H1 (cell line): Measurements from ENCODE around the gene PIP5K1C. TPM values are rescaled to one million over a fixed set of nuclear protein-coding genes. Genes with fewer than 3 reads are reported as not detected.

Experiments
- CTCF ChIA-PET: fragments of 300-600 bp; sonication (Branson Sonifier 250); formaldehyde crosslinking; loops from one replicate; lab custom pipeline; 2021; ENCODE audit not compliant: partially characterized antibody; lab: Charles Lee
- POLR2A ChIA-PET: fragments of 300-600 bp; sonication (Branson Sonifier 250); formaldehyde crosslinking; loops from one replicate; lab custom pipeline; 2021; ENCODE audit warnings: inconsistent platforms; ENCODE audit not compliant: partially characterized antibody; lab: Charles Lee
- DNase-seq, 2 experiments: peaks; one replicate each; pipeline versions ENCODE4 v3.0.0 to v3.0.0-alpha.2; 2010 to 2022; ENCODE audit warnings: low spot score in 2 of 2, low read depth in 1 of 2, mixed read lengths in 1 of 2
- FAIRE-seq: peaks from 2 replicates; lab custom pipeline; 2011; peaks lifted over from hg19 to GRCh38; lab: Jason Lieb, UNC
- H2AFZ ChIP-seq: 2 replicates; pipeline ENCODE4 v1.8.1; 2012; ENCODE audit warnings: low read length, inconsistent platforms
- H2AK5ac ChIP-seq: 2 replicates; pipeline ENCODE4 v1.6.1; 2013; ENCODE audit warnings: low read depth, low read length
- H2BK120ac ChIP-seq: replicated peaks from 2 replicates; pipeline ENCODE3; 2013; ENCODE audit warnings: low read depth, low read length, inconsistent platforms
- H2BK12ac ChIP-seq: 2 replicates; pipeline ENCODE4 v1.6.1; 2013; ENCODE audit warnings: low read depth, low read length
- H2BK15ac ChIP-seq: 2 replicates; pipeline ENCODE4 v1.6.1; 2013; ENCODE audit warnings: low read length
- H2BK20ac ChIP-seq: 2 replicates; pipeline ENCODE4 v1.6.1; 2013; ENCODE audit warnings: low read length
- H2BK5ac ChIP-seq: 2 replicates; pipeline ENCODE4 v1.6.1; 2013; ENCODE audit warnings: low read depth, low read length
- H3K14ac ChIP-seq: 2 replicates; pipeline ENCODE4 v1.6.1; 2013; ENCODE audit warnings: inconsistent platforms; ENCODE audit not compliant: insufficient read length
- H3K18ac ChIP-seq: 2 replicates; pipeline ENCODE4 v1.6.1; 2013; ENCODE audit warnings: low read length; ENCODE audit errors: extremely low read depth
- H3K23ac ChIP-seq: 2 replicates; pipeline ENCODE4 v1.6.1; 2013; ENCODE audit warnings: inconsistent platforms; ENCODE audit not compliant: insufficient read length
- H3K23me2 ChIP-seq: 2 replicates; pipeline ENCODE4 v1.6.1; 2013; ENCODE audit warnings: low read depth, low read length
- H3K27ac ChIP-seq: 2 replicates; pipeline ENCODE4 v1.6.1; 2011; ENCODE audit warnings: low read depth, low read length, inconsistent platforms
- H3K27me3 ChIP-seq, 4 experiments: replicated peaks in 1 of 4; 1 replicate in 1 of 4; 2 replicates in 3 of 4; pipeline versions ENCODE4 v1.6.1 to v1.8.1; 2011 to 2013; ENCODE audit warnings: low read length in 3 of 4, mild to moderate bottlenecking in 3 of 4, inconsistent platforms in 2 of 4, mixed read lengths in 2 of 4, moderate library complexity in 1 of 4; ENCODE audit not compliant: control insufficient read depth in 3 of 4, insufficient read depth in 3 of 4; ENCODE audit errors: extremely low read depth in 1 of 4
- H3K36me3 ChIP-seq, 4 experiments: 2 replicates each; pipeline versions ENCODE4 v1.6.1 to v1.8.1; 2011 to 2013; ENCODE audit warnings: mild to moderate bottlenecking in 4 of 4, low read length in 3 of 4, moderate library complexity in 2 of 4, control low read depth in 1 of 4, inconsistent platforms in 1 of 4; ENCODE audit not compliant: insufficient read depth in 4 of 4, control insufficient read depth in 2 of 4
- H3K4ac ChIP-seq: replicated peaks from 2 replicates; pipeline ENCODE3; 2013; ENCODE audit warnings: low read length, low read depth, mixed read lengths, inconsistent platforms; ENCODE audit not compliant: insufficient read length
- H3K4me1 ChIP-seq, 4 experiments: replicated peaks in 1 of 4; 1 replicate in 1 of 4; 2 replicates in 3 of 4; pipeline versions ENCODE4 v1.6.1 to v1.8.1; 2011 to 2013; ENCODE audit warnings: low read length in 3 of 4, inconsistent platforms in 2 of 4, mixed read lengths in 1 of 4; ENCODE audit not compliant: insufficient read depth in 4 of 4, control insufficient read depth in 3 of 4
- H3K4me2 ChIP-seq, 2 experiments: 2 replicates each; pipeline versions ENCODE4 v1.6.1 to v1.8.1; 2011 to 2013; ENCODE audit warnings: low read depth in 2 of 2, low read length in 2 of 2, control low read depth in 1 of 2, inconsistent platforms in 1 of 2, mild to moderate bottlenecking in 1 of 2; ENCODE audit not compliant: insufficient read depth in 1 of 2
- H3K4me3 ChIP-seq, 4 experiments: fragments of 200-600, 300-600 bp in 1 of 4; sonication (generic), shearing (Covaris generic), sonication (Bioruptor Twin) in 1 of 4; 2 replicates each; pipeline versions ENCODE4 v1.5.1 to v1.8.1; 2011 to 2016; ENCODE audit warnings: low read length in 4 of 4, low read depth in 3 of 4, control low read depth in 2 of 4, inconsistent platforms in 2 of 4, mild to moderate bottlenecking in 2 of 4, mixed read lengths in 1 of 4, moderate library complexity in 1 of 4; ENCODE audit not compliant: insufficient read depth in 2 of 4; ENCODE audit errors: extremely low read depth in 1 of 4
- H3K56ac ChIP-seq: replicated peaks from 2 replicates; pipeline ENCODE3; 2013; ENCODE audit warnings: low read depth, mild to moderate bottlenecking, mixed read lengths, low read length, inconsistent platforms; ENCODE audit not compliant: insufficient read length
- H3K79me1 ChIP-seq: 2 replicates; pipeline ENCODE4 v1.6.1; 2013; ENCODE audit warnings: low read depth, low read length, control low read depth
- H3K79me2 ChIP-seq, 2 experiments: 2 replicates each; pipeline versions ENCODE4 v1.6.1 to v1.8.1; 2012 to 2013; ENCODE audit warnings: low read length in 2 of 2, mild to moderate bottlenecking in 2 of 2, inconsistent platforms in 1 of 2; ENCODE audit not compliant: insufficient read depth in 2 of 2, control insufficient read depth in 1 of 2
- H3K9ac ChIP-seq, 4 experiments: replicated peaks in 1 of 4; 1 replicate in 1 of 4; 2 replicates in 3 of 4; pipeline versions ENCODE4 v1.6.1 to v1.8.1; 2011 to 2013; ENCODE audit warnings: low read depth in 3 of 4, low read length in 3 of 4, control low read depth in 2 of 4, mild to moderate bottlenecking in 2 of 4, moderate library complexity in 2 of 4, inconsistent platforms in 1 of 4; ENCODE audit errors: extremely low read depth in 1 of 4
- H3K9me3 ChIP-seq, 2 experiments: 2 replicates each; pipeline versions ENCODE4 v1.6.1 to v1.8.1; 2012 to 2013; ENCODE audit warnings: mild to moderate bottlenecking in 2 of 2, moderate library complexity in 2 of 2, control low read depth in 1 of 2, inconsistent platforms in 1 of 2, low read depth in 1 of 2, low read length in 1 of 2, mixed read lengths in 1 of 2; ENCODE audit not compliant: insufficient read depth in 2 of 2
- H4K20me1 ChIP-seq, 2 experiments: replicated peaks in 1 of 2; 2 replicates each; pipeline versions ENCODE3 to v1.8.1; 2011 to 2013; ENCODE audit warnings: inconsistent platforms in 2 of 2, low read length in 2 of 2, mild to moderate bottlenecking in 1 of 2; ENCODE audit not compliant: insufficient read depth in 2 of 2, control insufficient read depth in 1 of 2
- H4K5ac ChIP-seq: 2 replicates; pipeline ENCODE4 v1.6.1; 2013; ENCODE audit warnings: low read length, low read depth, mixed read lengths, inconsistent platforms; ENCODE audit not compliant: insufficient read length
- H4K8ac ChIP-seq: 2 replicates; pipeline ENCODE4 v1.8.0; 2013; ENCODE audit warnings: mild to moderate bottlenecking, moderate library complexity, low read length, inconsistent platforms; ENCODE audit not compliant: insufficient read depth; ENCODE audit errors: extremely low read depth
- H4K91ac ChIP-seq: replicated peaks from 2 replicates; pipeline ENCODE3; 2013; ENCODE audit warnings: low read length, mixed read lengths, inconsistent platforms; ENCODE audit not compliant: insufficient read length
- CHD2 ChIP-seq: IDR thresholded peaks from 2 replicates; pipeline ENCODE4 v1.6.1; 2012; ENCODE audit warnings: low read length, improper control_type of control experiment
- CTBP2 ChIP-seq: IDR thresholded peaks from 2 replicates; pipeline ENCODE4 v1.7.0; 2011; ENCODE audit warnings: borderline replicate concordance, mild to moderate bottlenecking, moderate library complexity, mixed read lengths, low read length; ENCODE audit not compliant: insufficient read depth, insufficient read length
- NANOG ChIP-seq: IDR thresholded peaks from 2 replicates; pipeline ENCODE4 v1.6.1; 2011; ENCODE audit warnings: low read length, low read depth, mild to moderate bottlenecking, inconsistent platforms; ENCODE audit not compliant: insufficient read depth, poor library complexity, severe bottlenecking
- POU5F1 ChIP-seq: IDR thresholded peaks from 2 replicates; pipeline ENCODE4 v1.6.1; 2011; ENCODE audit warnings: low read depth, mild to moderate bottlenecking, low read length, moderate library complexity
- RFX5 ChIP-seq: IDR thresholded peaks from 2 replicates; pipeline ENCODE4 v1.6.1; 2011; ENCODE audit warnings: low read depth, low read length, improper control_type of control experiment, borderline replicate concordance
- SP1 ChIP-seq: IDR thresholded peaks from 2 replicates; pipeline ENCODE4 v1.6.1; 2011; ENCODE audit warnings: low read depth, low read length
- SP2 ChIP-seq: IDR thresholded peaks from 2 replicates; pipeline ENCODE4 v1.6.1; 2012; ENCODE audit warnings: mild to moderate bottlenecking, low read length, inconsistent platforms
- ZNF274 ChIP-seq: IDR thresholded peaks from 2 replicates; pipeline ENCODE4 v1.7.0; 2012; ENCODE audit warnings: low read length, borderline replicate concordance; ENCODE audit errors: extremely low read depth
- WGBS, 2 experiments: shearing (Covaris generic) in 1 of 2; methylation state at CpG; one replicate each; pipeline versions ENCODE4 v1.1.6 to v1.1.7; 2013 to 2015; ENCODE audit warnings: low lambda C conversion rate in 2 of 2, mixed read lengths in 2 of 2, inconsistent platforms in 1 of 2, low coverage in 1 of 2, missing lambda C conversion rate in 1 of 2; ENCODE audit not compliant: insufficient replicate concordance in 2 of 2, insufficient coverage in 1 of 2, insufficient read length in 1 of 2; ENCODE audit errors: extremely low coverage in 1 of 2, missing lambda C conversion rate in 1 of 2; 5-methylcytosine and 5-hydroxymethylcytosine counted together
- polyA plus RNA-seq, 7 experiments: library from polyadenylated mRNA; depleted of rRNA in 3 of 7; stranded (reverse) in 5 of 7; unstranded in 2 of 7; fragments of >200 nt in 5 of 7; fragments of 200-250 nt in 2 of 7; gene quantifications; 1 replicate in 5 of 7; 2 replicates in 1 of 7; 4 replicates in 1 of 7; pipeline versions ENCODE4 v1.2.1 to v1.2.3, GENCODE V29; 2011 to 2013; ENCODE audit warnings: missing spikeins in 2 of 7, mixed read lengths in 2 of 7
- total RNA-seq: library from RNA; stranded (reverse); fragmentation: NEBNext Ultra II Directional; extraction: Animal tissue kit (Norgen Biotek cat#: 25700); gene quantifications from 2 replicates; pipeline ENCODE4 v1.2.1, GENCODE V29; 2021
- TF ChIP-seq, protein P1 (sequence below): IDR thresholded peaks from 2 replicates; pipeline ENCODE4 v1.6.1; 2012; ENCODE audit warnings: inconsistent platforms

Gene PIP5K1C
- total and polyA plus RNA-seq, 2 of the 8 experiments (the other 6 are each of a cell fraction or from before 2014, with no cell fraction given) = 10.6 to 32.9 TPM

DNA sequence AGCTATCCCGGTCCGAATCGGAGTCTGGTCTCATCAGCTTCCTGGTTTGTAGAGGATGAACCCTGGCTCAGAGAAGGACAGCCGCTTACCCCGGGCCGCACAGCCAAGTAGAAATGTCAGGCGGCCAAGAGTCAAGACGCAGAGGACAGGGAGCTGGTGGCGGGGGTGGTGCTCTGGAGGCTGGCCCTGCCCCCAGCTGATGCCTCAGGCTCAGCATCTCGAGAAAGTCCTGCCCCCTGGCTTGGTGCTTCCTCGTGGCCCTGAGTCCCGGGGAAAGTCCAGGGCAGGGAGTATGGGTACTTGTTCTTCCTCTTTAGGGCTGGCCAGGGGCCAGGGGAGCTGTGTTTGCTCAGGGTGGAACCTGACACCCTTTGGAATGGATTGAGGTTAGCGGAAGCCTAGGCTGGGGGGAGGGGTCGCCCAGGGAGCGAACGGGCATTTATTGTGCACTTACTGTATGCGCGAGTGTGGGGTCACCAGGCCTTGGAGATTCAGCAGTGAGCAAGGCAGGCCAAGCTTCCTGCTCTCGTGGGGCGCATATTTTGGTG is 10.1 kb upstream of the PIP5K1C start:
- Histone ChIP-seq H3K4ac (no peak overlapping the region), H2BK5ac (no peak overlapping the region), H3K27me3 (peaks cover 0 to 3% (median 0%) of the 10 kb centered on the region in 4 experiments; a peak in 1 of 7 replicates), H3K4me3 (no peak overlapping the region)
- TF ChIP-seq SP2 (no peak), RFX5 (no peak), NANOG (no peak), POU5F1 (no peak), CTBP2 (no peak), ZNF274 (no peak), CHD2 (no peak), SP1 (peak; percentile 49; the same call in 1 of the 2 replicates)
- TF ChIP-seq, protein P1, sequence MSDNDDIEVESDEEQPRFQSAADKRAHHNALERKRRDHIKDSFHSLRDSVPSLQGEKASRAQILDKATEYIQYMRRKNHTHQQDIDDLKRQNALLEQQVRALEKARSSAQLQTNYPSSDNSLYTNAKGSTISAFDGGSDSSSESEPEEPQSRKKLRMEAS = 0 out of 2 replicates have a peak, but pooled peaks have one; percentile 25
- TF ChIP-seq, all 59 proteins: peak for 2
- Histone ChIP-seq H3K56ac (no peak overlapping the region), H2BK12ac (peak overlapping the region; percentile 80; the same call in 1 of the 2 replicates), H3K18ac (peak overlapping the region; percentile 78), H3K27ac (no peak overlapping the region), H3K79me2 (no peaks in the 10 kb centered on the region), H4K5ac (peak overlapping the region; percentile 64), H2BK120ac (peak overlapping the region; percentile 57), H3K79me1 (no peaks in the 10 kb centered on the region), H3K9ac (no peak overlapping the region), H2AK5ac (no peak overlapping the region), H3K36me3 (no peaks in the 10 kb centered on the region), H4K8ac (peak overlapping the region; percentile 77), H2BK15ac (no peak overlapping the region), H3K14ac (no peak overlapping the region), H3K23ac (no peak overlapping the region), H3K23me2 (no peaks in the 10 kb centered on the region), H3K9me3 (no peaks in the 10 kb centered on the region), H4K20me1 (peaks cover 0 to 2% of the 10 kb centered on the region in 2 experiments), H4K91ac (peak overlapping the region; percentile 85), H3K4me2 (peak overlapping the region; percentile 13 to 18; a peak in 2 of 4 replicates), H2BK20ac (peak overlapping the region; percentile 86; the same call in 1 of the 2 replicates), H3K4me1 (peaks cover 0 to 20% (median 14%) of the 10 kb centered on the region in 4 experiments; a peak in 4 of 7 replicates), H2AFZ (no peak overlapping the region; the same call in 1 of the 2 replicates)
- peak in 1 of 2 experiments; percentile 65 for DNase-seq
- CTCF ChIA-PET = interaction anchor here (0.6 to 13.9 kb wide), 13 partner anchors 8 to 132 kb away, joined by 3 to 110 read pairs (median 5); partner anchors contain the start of genes GIPC3 and PIP5K1C
- POLR2A ChIA-PET = interaction anchor here (1.6 kb wide), 1 partner anchor 10 kb away, joined by 3 read pairs; no protein-coding TSS in a partner anchor
- no peak for FAIRE-seq
- 70% methylated on average over 20 of the region's 20 CpGs; no CpG with 5 or more reads in 1 of the 2 experiments for WGBS, 2 experiments
